Smooth muscle cell (in vitro differentiated cells): ENCODE data around the gene ARL6IP4. TPM values are rescaled to one million over a fixed set of nuclear protein-coding genes. Genes with fewer than 3 reads are reported as not detected.

Experiments used
- DNase-seq: peaks from one replicate; lab custom pipeline; 2025; ENCODE audit not compliant: unreplicated experiment; lab: John Stamatoyannopoulos, UW
- H2AFZ ChIP-seq: fragments of 200-600 bp; sonication (generic); 2 replicates; pipeline ENCODE4 v1.6.0; 2016; ENCODE audit warnings: antibody characterized with exemption, low read depth, mild to moderate bottlenecking
- H3F3A ChIP-seq: fragments of 200-600 bp; sonication (generic); 2 replicates; pipeline ENCODE4 v1.6.0; 2017; ENCODE audit warnings: antibody characterized with exemption, low read depth
- H3K27ac ChIP-seq: fragments of 200-600 bp; sonication (generic); 2 replicates; pipeline ENCODE4 v1.5.1; 2016; ENCODE audit warnings: low read depth, mild to moderate bottlenecking
- H3K27me3 ChIP-seq: fragments of 200-600 bp; sonication (generic); 2 replicates; pipeline ENCODE4 v1.6.1; 2016; ENCODE audit warnings: low read depth, mild to moderate bottlenecking
- H3K36me3 ChIP-seq: fragments of 200-600 bp; sonication (generic); 2 replicates; pipeline ENCODE4 v1.5.1; 2016; ENCODE audit warnings: low read depth
- H3K4me1 ChIP-seq: fragments of 200-600 bp; sonication (generic); 2 replicates; pipeline ENCODE4 v1.5.1; 2016; ENCODE audit warnings: low read depth
- H3K4me2 ChIP-seq: fragments of 200-600 bp; sonication (generic); 2 replicates; pipeline ENCODE4 v1.6.0; 2016; ENCODE audit warnings: mild to moderate bottlenecking
- H3K4me3 ChIP-seq: fragments of 200-600 bp; sonication (generic); 2 replicates; pipeline ENCODE4 v1.5.1; 2016; ENCODE audit warnings: mild to moderate bottlenecking
- H3K79me2 ChIP-seq: fragments of 200-600 bp; sonication (generic); 2 replicates; pipeline ENCODE4 v1.6.0; 2016; ENCODE audit warnings: low read depth, mild to moderate bottlenecking
- H3K9ac ChIP-seq: fragments of 200-600 bp; sonication (generic); 2 replicates; pipeline ENCODE4 v1.6.0; 2016; ENCODE audit warnings: low read depth
- H3K9me3 ChIP-seq: fragments of 200-600 bp; sonication (generic); replicated peaks from 2 replicates; pipeline ENCODE4 v1.5.1; 2016; ENCODE audit warnings: low read depth
- H4K20me1 ChIP-seq: fragments of 200-600 bp; sonication (generic); 2 replicates; pipeline ENCODE4 v1.6.0; 2016; ENCODE audit warnings: low read depth
- WGBS: methylation state at CpG from one replicate; pipeline ENCODE4 v1.1.7; 2016; ENCODE audit warnings: low lambda C conversion rate; 5-methylcytosine and 5-hydroxymethylcytosine counted together
- polyA plus RNA-seq: library from polyadenylated mRNA; unstranded; fragments of >200 nt; fragmentation: Nextera tagmentation; extraction: Ambion mirVana; gene quantifications from 2 replicates; pipeline ENCODE4 v1.2.1, GENCODE V29; 2016
- total RNA-seq: library from RNA; depleted of rRNA; stranded (reverse); fragments of >200 nt; gene quantifications from 2 replicates; pipeline ENCODE4 v1.2.3, GENCODE V29; 2014
- TF ChIP-seq, protein P1 (sequence below): fragments of 200-600 bp; sonication (generic); IDR thresholded peaks from 2 replicates; pipeline ENCODE4 v1.5.1; 2017; ENCODE audit warnings: borderline replicate concordance, mild to moderate bottlenecking, antibody characterized with exemption; ENCODE audit not compliant: insufficient read depth, poor library complexity, severe bottlenecking

The ARL6IP4 gene
- total and polyA plus RNA-seq, 2 experiments from 2014 or later = 89.3 to 290 TPM

DNA sequence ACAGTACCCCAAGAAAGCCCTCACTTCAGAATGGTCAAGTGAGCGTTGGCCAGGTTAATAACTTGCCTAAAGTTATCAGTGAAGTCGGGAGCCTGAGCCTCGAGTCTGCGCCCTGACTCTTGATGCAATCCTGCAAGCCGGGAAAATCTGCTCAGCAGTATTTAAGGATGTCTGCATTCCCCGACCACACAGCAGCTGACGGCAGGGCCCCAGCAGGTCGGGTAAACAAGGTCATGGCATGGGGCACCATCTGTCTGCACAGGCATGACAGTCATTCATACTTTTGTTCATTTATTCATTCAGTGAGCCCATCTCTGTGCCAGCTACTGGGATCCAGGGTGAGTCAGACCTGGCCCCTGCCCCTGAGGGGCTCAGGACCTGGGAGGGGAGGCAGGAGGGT lies 25.3 kb upstream of the ARL6IP4 start:
- Histone ChIP-seq H2AFZ (no peak overlapping the region), H3K79me2 (no peaks in the 10 kb centered on the region), H3K27me3 (no peaks in the 10 kb centered on the region), H4K20me1 (peaks cover 5% of the 10 kb centered on the region), H3K4me3 (no peak overlapping the region), H3K4me2 (no peak overlapping the region), H3K4me1 (no peaks in the 10 kb centered on the region), H3F3A (no peaks in the 10 kb centered on the region), H3K36me3 (no peaks in the 10 kb centered on the region), H3K9me3 (no peaks in the 10 kb centered on the region), H3K9ac (no peak overlapping the region), H3K27ac (no peak overlapping the region)
- WGBS = 90% methylated on average over 8 of the region's 8 CpGs
- TF ChIP-seq, protein P1, sequence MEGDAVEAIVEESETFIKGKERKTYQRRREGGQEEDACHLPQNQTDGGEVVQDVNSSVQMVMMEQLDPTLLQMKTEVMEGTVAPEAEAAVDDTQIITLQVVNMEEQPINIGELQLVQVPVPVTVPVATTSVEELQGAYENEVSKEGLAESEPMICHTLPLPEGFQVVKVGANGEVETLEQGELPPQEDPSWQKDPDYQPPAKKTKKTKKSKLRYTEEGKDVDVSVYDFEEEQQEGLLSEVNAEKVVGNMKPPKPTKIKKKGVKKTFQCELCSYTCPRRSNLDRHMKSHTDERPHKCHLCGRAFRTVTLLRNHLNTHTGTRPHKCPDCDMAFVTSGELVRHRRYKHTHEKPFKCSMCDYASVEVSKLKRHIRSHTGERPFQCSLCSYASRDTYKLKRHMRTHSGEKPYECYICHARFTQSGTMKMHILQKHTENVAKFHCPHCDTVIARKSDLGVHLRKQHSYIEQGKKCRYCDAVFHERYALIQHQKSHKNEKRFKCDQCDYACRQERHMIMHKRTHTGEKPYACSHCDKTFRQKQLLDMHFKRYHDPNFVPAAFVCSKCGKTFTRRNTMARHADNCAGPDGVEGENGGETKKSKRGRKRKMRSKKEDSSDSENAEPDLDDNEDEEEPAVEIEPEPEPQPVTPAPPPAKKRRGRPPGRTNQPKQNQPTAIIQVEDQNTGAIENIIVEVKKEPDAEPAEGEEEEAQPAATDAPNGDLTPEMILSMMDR = no peak
- DNase-seq = no peak

DNA sequence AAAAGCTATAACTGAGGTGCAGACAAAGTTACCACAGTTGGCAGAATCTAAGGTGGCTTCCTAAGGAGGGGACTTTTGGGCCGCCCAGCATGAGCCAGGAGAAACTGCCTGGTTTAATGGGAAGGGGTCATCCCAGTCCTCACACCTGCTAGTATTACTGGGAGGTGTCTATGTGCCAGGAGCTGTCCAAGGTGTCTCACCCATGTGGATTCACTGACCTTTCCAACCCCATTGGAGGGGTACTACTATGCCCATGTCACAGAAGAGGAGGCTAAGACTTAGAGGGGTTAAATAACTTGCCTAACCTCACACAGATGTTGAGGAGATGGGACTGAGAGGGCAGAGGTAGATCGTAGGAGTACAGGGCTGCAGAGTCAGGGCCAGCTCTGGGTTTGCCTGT lies 24.4 kb upstream of the ARL6IP4 start:
- no peaks in the 10 kb centered on the region for H3F3A ChIP-seq
- H4K20me1 ChIP-seq = peaks cover 5% of the 10 kb centered on the region
- H3K4me1 ChIP-seq = no peaks in the 10 kb centered on the region
- no peak overlapping the region for H3K4me2 ChIP-seq
- no peak overlapping the region for H3K4me3 ChIP-seq
- no peaks in the 10 kb centered on the region for H3K9me3 ChIP-seq
- WGBS = 94% methylated on average over 2 of the region's 2 CpGs
- no peak overlapping the region for H2AFZ ChIP-seq
- no peak overlapping the region for H3K9ac ChIP-seq
- H3K27ac ChIP-seq = no peak overlapping the region
- H3K79me2 ChIP-seq = no peaks in the 10 kb centered on the region
- TF ChIP-seq, protein P1 = no peak
- no peak for DNase-seq
- H3K36me3 ChIP-seq = no peaks in the 10 kb centered on the region
- H3K27me3 ChIP-seq = no peaks in the 10 kb centered on the region

DNA sequence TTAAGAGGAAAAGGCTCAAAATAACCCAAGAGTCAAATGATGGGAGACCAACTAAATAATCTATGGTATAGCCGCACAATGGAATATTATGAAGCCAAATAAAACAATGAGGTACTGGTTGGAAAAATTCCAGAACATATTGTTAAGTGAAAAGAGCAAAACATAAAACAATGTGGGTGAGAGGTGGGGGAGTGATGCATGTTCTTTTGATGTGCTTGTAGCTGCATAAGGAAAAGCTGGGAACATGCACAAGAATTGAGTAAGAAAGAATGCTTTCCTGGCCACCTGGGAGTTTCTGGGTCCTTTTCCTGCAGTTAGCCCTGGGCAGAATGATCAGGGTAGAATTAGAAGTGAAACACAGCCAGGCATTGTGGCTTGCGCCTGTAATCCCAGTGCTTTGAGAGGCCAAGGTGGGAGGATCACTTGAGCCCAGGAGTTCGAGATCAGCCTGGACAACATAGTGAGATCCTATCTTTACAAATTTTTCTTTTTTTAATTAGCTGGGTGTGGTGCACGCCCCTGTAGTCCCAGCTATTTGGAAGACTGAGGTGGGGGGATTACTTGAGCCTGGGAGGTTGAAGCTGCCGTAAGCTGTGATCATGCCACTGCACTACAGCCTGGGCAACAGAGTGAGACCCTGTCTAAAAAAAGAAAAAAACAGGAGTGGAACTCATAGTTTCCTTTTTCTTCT lies 22.1 kb upstream of the ARL6IP4 start:
- whole genome bisulfite sequencing = 98% methylated on average over 5 of the region's 5 CpGs
- TF ChIP-seq, protein P1 = no peak
- Histone ChIP-seq H3K36me3 (no peaks in the 10 kb centered on the region), H2AFZ (no peak overlapping the region), H3K9me3 (no peaks in the 10 kb centered on the region), H3K4me2 (no peak overlapping the region), H3K27me3 (no peaks in the 10 kb centered on the region), H4K20me1 (no peaks in the 10 kb centered on the region), H3K27ac (no peak overlapping the region), H3K79me2 (no peaks in the 10 kb centered on the region), H3K9ac (no peak overlapping the region), H3K4me3 (no peak overlapping the region), H3K4me1 (no peaks in the 10 kb centered on the region), H3F3A (no peaks in the 10 kb centered on the region)
- DNase-seq = no peak
